HFFc6 (cell line): Measurements from ENCODE around the gene TLE5. TPM values are rescaled to one million over a fixed set of nuclear protein-coding genes. Genes with fewer than 3 reads are reported as not detected.
A peak's percentile ranks its signal among the peaks of the same experiment; 100 is the strongest.

Source experiments
- DNase-seq: peaks from one replicate; pipeline ENCODE4 v3.0.0-alpha.2; 2018
- H3K27ac Mint-ChIP-seq: 2 replicates; pipeline ENCODE4 v1.8.0; 2020; ENCODE audit warnings: mild to moderate bottlenecking, mixed read lengths
- H3K27me3 Mint-ChIP-seq: 2 replicates; pipeline ENCODE4 v1.8.0; 2021; ENCODE audit warnings: mild to moderate bottlenecking, moderate library complexity, mixed read lengths; ENCODE audit not compliant: insufficient read depth
- H3K36me3 Mint-ChIP-seq: 2 replicates; pipeline ENCODE4 v1.8.0; 2021; ENCODE audit warnings: low read depth, mixed read lengths
- H3K4me1 Mint-ChIP-seq: 2 replicates; pipeline ENCODE4 v1.8.0; 2020; ENCODE audit warnings: low read depth, mixed read lengths
- H3K4me3 Mint-ChIP-seq: 2 replicates; pipeline ENCODE4 v1.8.0; 2020; ENCODE audit warnings: mild to moderate bottlenecking, moderate library complexity, mixed read lengths
- H3K9me3 Mint-ChIP-seq: 2 replicates; pipeline ENCODE4 v1.8.0; 2020; ENCODE audit warnings: mild to moderate bottlenecking, mixed read lengths
- total RNA-seq, 6 experiments: library from RNA; stranded (reverse); fragmentation: NEBNext Ultra II Directional; extraction: Animal tissue kit (Norgen Biotek cat#: 25700); gene quantifications; 2 replicates in 1 of 6; 3 replicates in 5 of 6; pipeline ENCODE4 v1.2.3, GENCODE V29; 2021
- TF ChIP-seq, protein P1 (sequence below): fragments of 200-600 bp; sonication (generic); IDR thresholded peaks from 2 replicates; pipeline ENCODE4 v1.5.0; 2021; ENCODE audit warnings: antibody characterized with exemption, mild to moderate bottlenecking

TLE5 gene
- total RNA-seq, 6 experiments from 2014 or later, result 332 to 383 (median 356) TPM

DNA sequence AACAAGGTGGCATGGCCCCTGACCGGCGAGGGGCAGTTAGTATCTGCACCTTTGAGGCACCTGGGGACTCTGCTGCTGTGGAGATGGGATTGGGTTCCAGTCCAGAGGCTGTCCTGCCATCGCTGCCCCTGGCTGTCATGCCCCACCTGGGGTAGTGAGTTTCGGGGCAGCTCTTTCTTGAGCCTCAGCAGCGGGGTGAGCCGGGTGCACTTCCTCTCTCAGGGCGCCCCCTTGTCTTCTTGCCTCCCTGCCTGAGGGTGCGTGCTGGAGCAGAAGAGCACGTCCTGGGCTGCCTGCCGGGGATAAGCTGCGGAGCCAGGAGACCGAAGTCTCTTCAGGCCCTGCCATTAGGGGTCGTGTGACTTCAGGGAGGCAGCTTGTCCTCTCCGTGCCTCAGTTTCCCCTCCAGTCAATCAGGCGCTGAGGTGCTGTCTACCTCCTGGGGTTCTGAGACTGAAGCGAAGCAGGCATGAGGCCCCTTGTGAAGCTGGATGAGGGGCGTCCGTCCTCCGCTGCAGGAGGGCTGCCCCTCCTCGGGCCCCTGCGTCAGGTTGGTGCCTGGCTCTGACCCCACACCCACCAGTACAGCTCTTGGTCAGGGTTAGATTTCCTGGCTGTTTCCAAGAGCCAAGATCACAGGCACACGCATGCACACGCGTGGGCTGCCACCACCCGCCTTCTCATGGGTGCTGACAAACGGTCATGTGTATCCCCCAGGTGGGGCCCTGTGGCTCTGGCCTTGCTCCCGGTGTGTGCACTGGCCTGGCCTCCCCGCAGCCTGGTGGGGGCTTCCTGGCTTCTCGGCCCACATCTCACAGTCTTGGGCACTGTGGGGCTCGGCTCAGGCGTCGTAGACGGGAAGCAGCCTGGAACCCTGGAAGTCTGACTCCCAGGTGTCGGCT lies 40.2 kb upstream of the TLE5 start:
- no peak for DNase-seq
- no peaks in the 10 kb centered on the region for H3K9me3 Mint-ChIP-seq
- 0 out of 2 replicates have a peak, but pooled peaks cover 2% of the 10 kb centered on the region for H3K27me3 Mint-ChIP-seq
- H3K4me1 Mint-ChIP-seq, result peaks cover 21% of the 10 kb centered on the region
- no peak overlapping the region for H3K4me3 Mint-ChIP-seq
- H3K27ac Mint-ChIP-seq, result no peak overlapping the region
- H3K36me3 Mint-ChIP-seq, result no peaks in the 10 kb centered on the region
- TF ChIP-seq, protein P1, sequence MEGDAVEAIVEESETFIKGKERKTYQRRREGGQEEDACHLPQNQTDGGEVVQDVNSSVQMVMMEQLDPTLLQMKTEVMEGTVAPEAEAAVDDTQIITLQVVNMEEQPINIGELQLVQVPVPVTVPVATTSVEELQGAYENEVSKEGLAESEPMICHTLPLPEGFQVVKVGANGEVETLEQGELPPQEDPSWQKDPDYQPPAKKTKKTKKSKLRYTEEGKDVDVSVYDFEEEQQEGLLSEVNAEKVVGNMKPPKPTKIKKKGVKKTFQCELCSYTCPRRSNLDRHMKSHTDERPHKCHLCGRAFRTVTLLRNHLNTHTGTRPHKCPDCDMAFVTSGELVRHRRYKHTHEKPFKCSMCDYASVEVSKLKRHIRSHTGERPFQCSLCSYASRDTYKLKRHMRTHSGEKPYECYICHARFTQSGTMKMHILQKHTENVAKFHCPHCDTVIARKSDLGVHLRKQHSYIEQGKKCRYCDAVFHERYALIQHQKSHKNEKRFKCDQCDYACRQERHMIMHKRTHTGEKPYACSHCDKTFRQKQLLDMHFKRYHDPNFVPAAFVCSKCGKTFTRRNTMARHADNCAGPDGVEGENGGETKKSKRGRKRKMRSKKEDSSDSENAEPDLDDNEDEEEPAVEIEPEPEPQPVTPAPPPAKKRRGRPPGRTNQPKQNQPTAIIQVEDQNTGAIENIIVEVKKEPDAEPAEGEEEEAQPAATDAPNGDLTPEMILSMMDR, result no peak

DNA sequence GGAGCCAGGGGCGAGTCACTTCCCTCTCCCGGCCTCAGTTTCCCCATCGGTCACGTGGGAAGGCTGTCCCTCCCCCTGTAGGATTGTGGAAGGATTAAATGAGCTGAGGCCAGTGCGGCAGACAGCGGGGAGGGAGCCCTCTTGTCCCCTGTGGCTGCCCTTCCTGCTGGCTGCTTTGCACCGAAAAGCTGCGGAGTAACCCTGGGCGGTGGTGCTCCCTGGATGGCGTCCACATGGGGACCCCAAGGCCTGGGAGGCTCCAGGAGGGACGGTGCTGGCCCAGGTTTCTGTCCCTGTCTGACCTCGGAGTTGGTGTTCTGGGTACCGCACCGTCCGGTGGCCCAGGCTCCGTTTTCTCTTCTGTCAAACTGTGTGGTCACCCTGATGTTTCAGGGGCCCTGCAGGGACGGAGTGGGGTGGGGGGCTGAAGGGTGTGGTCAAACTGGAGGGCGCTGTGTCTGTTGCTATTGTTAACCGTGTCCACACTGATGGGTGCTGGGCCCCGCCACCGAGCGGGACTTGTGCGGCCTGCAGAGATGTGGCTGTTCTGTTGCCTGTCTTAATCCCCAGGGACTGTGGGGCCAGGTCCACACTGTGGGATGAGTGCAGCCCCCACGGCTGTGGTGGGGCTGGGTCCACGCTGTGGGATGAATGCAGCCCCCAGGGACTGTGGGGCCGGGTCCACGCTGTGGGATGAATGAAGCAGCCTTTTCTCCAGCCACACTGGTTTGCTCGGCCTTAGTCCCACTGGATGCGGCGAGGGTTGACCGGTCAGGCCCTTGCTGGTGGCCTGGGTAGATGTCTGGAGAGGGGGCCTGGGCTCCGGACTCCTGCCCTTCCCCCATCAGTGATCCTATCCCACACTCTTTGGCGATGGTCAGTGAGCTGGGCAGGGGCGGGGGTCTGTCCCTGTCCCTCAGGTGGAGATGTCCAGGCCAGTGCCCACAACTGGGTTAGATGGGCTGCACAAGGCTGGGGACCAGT lies 38.7 kb upstream of the TLE5 start:
- TF ChIP-seq, protein P1, result no peak
- no peak for DNase-seq
- Mint-ChIP-seq H3K4me1 (peaks cover 24% of the 10 kb centered on the region), H3K4me3 (no peak overlapping the region), H3K27ac (no peak overlapping the region), H3K36me3 (no peaks in the 10 kb centered on the region), H3K27me3 (0 out of 2 replicates have a peak, but pooled peaks cover 2% of the 10 kb centered on the region), H3K9me3 (no peaks in the 10 kb centered on the region)

DNA sequence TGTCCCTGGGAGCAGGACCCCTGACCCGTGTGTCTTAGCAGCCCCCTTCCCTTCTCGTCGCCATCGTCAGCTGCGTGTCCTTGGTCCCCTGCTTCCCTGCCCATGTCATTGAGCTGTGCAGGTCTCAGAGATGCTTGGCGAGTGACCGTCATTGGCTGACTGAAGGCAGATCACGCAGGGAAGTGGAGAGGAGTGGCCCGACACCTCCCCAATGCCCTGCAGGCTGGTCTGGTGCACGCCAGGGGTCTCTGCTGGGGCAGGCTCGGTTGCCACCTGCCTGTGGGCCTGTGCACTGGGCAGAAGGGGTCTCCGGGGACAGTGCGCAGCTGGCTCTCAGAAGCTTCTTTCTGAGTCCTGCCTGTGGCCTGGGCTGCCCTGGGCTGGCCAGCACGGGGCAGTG lies 38.0 kb upstream of the TLE5 start:
- no peak for DNase-seq
- Mint-ChIP-seq H3K4me3 (no peak overlapping the region), H3K27me3 (0 out of 2 replicates have a peak, but pooled peaks cover 2% of the 10 kb centered on the region), H3K36me3 (no peaks in the 10 kb centered on the region), H3K9me3 (no peaks in the 10 kb centered on the region), H3K4me1 (peaks cover 27% of the 10 kb centered on the region), H3K27ac (no peak overlapping the region)
- TF ChIP-seq, protein P1, result no peak

DNA sequence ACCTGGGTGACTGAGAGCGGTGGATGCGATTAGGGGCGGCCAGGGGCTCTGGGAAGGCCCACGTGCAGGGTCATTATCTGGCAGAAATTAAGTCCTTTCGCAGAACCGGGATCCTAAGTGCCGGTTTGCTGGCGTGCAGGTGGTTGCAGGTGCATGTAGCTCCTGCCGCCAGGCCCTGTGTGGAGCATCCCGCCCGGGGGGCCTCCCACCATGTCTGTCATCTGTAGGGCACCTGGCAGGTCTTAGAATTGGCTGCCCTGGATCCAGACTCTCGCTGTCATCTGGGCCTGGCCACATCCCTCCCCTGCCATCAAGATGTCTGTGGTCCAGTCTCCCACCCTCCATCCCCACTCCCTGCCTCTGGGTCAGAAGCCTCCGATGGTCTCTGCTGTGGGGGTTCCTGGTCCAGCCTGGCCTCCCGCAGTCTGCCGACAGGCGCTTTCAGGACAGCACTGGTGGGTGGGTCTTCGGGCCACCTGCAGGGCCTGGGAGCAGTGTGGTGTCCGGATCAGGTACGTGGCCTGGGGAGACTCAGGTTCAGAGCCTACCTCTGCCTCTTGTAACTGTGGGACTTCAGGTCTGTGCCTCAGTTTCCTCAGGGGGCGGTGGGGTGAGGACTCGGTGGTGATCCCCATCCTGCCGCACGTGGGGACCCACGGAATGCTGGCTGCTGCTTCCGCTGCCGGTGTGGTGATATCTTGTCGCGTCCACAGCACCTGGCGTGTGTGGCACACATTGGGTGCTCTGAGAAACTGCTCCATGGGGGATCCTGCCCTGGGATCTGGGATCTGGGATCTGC lies 37.3 kb upstream of the TLE5 start:
- Mint-ChIP-seq H3K27ac (peak overlapping the region; percentile 88; the same call in 1 of the 2 replicates), H3K4me3 (peak overlapping the region; percentile 71), H3K4me1 (peaks cover 27% of the 10 kb centered on the region), H3K36me3 (no peaks in the 10 kb centered on the region), H3K9me3 (no peaks in the 10 kb centered on the region), H3K27me3 (0 out of 2 replicates have a peak, but pooled peaks cover under 1% of the 10 kb centered on the region)
- DNase-seq, result no peak
- TF ChIP-seq, protein P1, result no peak
